ENCODE measurements around the gene GALNT17.

The GALNT17 gene

DNA sequence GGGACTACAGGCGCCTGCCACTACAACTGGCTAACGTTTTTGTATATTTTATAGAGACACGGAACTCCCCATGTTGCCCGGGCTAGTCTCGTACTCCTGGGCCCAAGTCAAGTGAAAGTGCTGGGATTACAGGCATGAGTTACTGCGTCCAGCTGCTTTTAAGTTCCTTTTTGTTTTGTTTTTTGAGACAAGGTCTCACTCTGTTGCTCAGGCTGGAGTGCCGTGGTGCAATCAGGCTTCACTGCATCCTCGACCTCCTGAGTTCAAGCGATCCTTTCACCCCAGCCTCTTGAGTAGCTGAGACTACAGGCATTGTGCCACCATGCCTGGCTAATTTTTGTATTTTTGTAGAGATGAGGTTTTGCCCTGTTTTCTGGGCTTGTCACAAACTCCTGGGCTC lies 155.0 kb downstream of the GALNT17 start:
- no peak for DNase-seq

DNA sequence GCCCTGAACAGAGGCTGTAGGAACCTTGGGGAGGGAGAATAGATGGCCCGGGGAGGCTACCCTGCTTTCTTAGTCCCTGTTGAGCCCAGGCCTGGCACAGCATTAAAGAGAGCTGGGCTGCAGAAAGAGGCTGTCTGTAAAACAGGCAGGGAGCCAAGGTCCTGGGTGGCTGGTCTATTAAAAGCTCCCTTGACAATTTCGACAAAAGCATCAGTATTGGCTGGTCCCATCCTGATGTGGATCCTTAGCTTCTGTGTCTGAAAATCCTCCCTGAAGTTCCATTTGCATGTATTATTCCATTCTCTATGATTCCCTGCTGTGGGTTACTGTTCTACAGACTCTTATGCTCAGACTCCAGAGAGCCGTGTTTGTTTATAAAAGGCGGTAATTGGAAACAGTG lies 158.5 kb downstream of the GALNT17 start:
- no peak for DNase-seq

DNA sequence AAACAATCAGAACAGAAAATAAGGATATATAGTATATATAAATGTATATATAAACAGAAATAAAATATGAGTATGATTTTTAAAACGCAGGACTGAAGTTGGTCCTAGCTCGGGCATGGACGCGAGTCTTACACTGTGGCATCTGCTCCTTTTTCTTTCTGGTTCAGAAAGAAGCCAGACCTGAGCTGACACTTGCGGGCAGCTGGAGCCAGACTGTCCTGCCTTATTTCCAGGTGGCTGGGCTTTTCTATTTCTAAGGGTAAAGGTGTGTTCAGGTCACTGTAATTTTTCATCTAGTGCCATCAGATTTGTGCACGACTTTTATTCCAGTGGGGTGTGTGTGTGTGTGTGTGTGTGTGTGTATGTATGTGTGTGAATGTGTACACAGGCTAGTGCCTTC lies 166.4 kb downstream of the GALNT17 start:
- DNase-seq: no peak

DNA sequence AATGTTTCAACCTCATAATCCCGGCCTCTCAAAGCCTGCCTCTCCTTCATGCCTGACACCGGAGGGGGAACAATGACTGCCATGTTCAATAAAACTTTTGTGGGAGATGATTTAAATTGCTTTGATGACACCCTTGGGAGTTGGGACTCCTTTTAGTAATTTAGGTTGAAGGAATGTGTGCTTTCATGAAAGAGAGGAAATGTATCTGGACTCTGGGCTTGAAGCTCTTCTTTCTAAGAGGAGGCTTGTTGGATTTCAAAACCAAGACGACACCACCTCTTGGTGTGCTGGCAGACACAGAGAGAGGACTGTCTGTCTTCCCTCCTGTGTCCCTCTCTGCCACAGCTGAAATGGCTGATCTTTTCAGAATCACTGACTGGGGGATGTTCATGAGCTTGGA lies 168.1 kb downstream of the GALNT17 start:
- DNase-seq: no peak

DNA sequence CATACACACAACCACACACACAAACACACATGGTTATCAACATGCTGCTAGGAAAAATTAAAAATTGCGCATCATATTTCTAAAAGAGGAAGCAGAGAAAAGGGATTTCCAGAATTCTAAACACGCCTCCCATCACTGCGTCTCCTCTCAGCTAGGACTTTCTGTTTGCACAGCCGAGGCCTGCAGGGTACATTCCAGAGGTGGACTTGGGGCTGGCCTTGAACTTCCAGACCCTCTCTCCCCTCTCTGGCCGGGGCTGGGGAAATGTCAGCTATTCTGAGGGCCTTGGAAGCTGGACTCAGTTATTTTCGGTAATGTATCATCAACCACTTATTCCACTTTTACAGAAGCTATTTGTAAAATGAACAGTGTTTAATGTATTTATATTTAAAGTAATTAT lies 168.7 kb downstream of the GALNT17 start:
- no peak for DNase-seq

DNA sequence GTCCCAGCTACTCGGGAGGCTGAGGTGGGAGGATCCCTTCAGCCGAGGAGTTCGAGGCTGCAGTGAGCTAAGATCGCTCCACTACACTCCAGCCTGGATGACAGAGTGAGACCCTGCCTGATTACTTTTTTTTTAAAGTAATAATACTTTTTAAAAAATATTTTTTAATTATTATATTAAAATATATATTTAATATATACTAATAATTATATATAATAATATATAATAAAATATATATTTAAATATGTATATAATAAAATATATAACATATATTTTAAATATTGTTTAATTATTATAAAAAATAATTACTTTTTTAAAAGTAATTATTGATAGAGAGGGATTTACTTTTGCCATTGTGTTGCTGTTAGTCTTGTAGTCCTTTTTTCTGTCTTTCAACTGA lies 169.2 kb downstream of the GALNT17 start:
- no peak for DNase-seq

DNA sequence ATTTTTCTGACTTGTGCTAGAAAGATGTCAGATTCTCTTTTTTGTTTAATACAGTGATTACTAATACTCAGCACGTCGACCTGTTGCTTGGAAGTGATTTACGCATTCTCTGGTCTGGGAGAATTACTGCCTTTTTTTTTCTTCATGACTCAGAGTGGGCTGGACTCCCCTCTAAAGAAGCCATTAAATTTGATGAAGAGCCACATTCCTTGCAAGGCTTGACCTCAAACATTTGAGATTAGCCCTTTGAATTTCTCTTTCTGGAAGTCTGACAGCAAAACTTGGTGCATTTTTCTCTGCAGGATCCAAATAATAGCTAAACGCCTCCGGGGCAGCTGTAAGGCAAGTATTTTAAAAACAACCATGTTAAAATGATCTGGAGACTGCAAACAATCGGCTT lies 171.6 kb downstream of the GALNT17 start:
- DNase-seq: no peak

DNA sequence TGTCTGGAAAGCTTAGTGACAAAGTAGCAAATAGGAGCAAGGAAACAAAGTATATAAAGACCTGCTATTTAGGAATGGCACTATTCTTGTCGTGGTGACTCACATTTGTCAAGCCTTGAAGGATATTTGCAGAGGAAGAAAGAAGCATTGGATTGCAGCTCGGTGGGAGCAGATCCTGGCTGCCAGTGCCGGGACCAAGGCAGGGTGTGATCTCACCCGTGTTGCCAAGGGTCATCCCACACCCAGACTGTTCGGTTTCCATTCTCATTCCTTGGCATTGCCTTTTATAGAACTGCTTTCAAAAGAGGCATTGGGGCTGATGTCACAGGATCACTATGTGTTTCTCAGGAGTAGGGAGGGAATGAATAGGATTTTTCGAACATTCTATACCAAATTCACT lies 176.2 kb downstream of the GALNT17 start:
- no peak for DNase-seq

DNA sequence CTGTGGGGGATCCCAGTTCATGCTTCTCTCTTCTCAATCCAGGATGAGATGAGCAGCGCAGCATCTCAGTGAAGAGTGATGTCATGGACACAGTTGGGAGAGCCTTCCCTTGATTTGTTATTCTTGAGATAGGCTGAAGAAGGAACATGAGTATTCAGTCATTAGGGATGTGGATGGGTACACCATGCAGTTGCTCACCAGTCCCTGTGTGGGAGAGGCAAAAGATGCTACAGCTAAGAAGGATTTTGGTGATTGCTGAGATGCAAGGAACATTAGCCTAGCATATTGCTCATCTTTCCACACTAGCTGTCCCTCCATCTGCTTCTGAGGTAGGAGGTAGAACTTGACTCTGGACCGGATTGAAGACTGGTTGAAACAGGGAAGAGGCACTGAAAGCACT lies 179.6 kb downstream of the GALNT17 start:
- DNase-seq: no peak

DNA sequence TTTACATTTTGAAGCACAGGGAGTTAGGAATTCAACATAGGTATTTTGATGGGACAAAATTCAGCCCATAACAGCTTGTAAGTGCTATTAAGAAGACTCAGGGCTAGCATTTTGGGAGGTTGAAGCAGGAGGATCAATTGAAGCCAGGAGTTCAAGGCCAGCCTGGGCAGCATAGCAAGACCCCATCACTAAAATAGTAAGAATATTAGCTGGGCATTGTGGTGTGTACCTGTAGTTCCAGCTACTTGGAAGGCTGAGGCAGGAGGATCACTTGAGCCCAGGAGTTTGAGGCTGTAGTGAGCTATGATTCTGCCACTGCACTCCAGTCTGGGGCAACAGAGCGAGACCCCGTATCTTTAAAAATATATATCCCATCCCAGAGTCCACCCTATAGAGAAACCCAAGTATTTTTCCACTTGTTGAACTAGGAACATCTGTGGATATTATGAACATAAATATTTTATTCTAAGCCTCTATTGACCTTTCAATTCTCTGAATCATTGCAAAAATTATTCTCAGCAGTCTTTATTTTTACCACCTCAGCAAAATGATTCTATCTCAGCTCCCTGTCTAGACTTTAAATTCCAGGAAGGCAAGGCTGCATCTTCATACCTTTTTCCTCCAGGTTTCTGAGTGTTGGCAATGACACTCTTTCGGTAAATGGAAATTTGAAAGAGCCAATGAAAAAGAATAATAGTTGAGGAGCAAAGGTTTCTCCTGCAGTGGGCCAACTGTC lies 181.0 kb downstream of the GALNT17 start:
- no peak for DNase-seq

DNA sequence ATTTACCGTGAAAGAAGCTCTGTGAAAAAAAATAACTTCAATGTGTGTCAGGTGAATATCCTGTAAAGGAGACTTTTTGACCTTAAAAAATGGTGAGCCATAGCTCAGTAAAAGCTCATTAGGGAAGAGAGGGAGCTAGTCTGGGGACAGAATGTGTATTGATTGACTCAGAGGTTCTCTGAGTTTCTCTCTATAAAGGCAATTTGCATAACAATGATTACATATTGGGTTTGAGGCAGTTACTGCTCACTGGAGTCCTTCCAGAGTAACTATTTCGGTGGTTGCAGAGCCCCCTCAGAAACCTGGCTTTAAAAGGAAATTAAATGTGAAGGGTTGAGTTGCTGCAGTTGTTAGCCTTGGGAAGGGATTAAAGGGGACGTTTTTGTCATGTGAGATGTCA lies 181.6 kb downstream of the GALNT17 start:
- DNase-seq: no peak

DNA sequence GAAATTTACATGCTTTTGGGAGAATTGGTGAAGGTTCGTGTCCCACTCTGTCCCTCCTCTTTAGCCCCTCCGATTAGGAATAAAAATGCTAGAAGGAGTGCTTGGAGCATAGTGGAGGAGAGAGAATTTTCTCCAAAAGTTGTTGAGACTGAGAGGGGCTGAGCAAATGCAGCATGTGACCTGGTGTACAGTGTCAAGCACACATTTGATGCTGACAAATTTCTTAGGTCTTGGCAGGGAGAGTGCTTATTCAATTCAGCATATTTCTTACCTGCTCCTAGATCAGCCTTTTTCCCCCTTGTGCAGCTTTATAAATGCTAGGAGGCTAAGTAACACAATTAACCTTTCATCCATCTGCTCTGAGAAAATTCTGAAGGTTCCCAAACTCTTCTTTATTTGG lies 189.0 kb downstream of the GALNT17 start:
- DNase-seq: no peak

DNA sequence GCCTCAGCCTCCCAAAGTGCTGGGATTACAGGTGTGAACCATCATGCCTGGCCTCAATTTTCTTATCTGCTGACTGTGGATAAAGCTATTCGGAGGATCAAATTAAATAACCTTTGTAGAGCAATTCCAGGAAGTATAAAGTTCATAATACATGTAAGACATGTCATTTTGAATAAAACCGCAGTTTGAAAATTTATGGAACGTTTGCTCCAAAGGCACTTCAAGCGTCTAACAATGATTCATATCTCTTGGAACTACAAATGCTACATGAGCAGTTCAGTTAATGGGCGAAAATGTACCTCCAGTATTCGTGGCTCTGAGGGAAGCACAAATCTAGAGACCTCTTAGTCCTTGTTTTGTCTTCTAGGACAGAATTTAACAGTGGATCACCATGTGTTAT lies 190.3 kb downstream of the GALNT17 start:
- DNase-seq: no peak

DNA sequence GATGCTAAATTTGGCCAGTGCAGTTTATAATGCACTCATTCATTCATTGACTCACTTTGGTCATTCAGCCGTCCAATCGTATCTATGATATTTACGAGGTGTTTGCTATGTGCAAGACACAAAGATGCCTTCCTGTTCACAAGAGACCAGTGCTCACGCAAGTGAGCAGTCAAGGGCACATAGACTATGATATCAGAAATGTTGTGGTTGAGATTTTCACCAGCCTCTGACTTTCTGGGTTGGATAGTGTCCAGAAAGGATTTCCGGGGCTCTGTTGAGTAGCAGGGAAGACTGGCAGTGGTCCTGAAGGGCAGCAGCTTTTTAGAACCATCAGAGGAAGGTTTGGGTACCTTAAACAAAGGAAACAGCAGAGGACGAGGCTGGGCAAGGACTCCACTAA lies 191.8 kb downstream of the GALNT17 start:
- DNase-seq: no peak

DNA sequence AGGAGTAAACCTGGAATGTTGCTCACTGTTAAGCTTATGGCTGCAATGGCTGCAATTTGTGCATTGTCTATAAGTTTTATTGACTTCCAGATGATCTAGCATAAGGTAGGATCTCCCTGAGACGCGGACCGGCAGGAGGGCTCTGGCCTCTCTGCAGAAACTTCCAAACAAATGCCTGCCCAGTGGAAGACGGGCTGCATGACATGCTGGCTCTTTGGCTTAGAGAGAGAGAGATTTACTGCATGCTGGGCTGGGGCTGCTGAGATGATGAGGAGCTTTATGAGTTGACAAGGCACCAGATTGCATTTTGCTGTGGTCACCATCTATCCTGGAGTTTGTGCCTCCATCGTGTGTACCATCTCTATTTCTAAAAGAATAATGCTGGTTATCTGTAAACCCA lies 193.2 kb downstream of the GALNT17 start:
- no peak for DNase-seq

DNA sequence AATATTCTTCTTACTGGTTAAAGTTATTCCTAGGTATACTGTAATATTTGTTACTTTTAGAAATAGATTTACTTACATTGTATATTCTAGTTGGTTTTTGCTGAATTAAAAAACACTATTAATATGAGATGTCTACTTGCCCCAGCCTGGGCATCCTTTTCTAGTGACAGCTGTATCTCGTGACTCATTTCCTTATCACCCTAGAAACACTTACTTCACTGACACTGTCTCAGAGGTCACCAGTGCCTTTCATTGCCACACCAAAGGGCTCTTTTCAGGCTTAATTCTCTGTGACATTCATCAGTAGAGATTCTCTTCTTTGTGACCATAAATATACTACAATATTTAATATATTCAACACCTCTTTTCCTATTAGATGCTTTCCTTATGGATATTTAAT lies 194.7 kb downstream of the GALNT17 start:
- no peak for DNase-seq

DNA sequence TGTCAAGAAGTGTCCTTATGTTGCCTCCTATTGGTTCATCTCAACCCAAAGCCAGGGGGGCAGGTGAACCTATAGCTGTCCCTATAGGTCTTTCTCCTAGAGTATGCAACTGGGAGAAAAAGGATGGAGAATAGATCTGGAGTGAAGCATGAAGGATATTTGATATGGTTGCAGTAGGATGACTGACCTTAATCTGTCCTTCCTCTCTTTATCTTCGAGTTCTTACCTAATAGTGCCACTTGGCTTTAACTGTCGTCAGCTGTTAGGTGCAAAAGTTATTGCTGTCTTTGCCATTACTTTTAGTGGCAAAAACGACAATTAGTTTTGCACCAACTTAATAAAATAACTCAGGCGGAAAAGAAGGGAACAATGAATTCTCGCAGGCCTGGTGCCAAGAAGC lies 196.0 kb downstream of the GALNT17 start:
- DNase-seq: no peak

DNA sequence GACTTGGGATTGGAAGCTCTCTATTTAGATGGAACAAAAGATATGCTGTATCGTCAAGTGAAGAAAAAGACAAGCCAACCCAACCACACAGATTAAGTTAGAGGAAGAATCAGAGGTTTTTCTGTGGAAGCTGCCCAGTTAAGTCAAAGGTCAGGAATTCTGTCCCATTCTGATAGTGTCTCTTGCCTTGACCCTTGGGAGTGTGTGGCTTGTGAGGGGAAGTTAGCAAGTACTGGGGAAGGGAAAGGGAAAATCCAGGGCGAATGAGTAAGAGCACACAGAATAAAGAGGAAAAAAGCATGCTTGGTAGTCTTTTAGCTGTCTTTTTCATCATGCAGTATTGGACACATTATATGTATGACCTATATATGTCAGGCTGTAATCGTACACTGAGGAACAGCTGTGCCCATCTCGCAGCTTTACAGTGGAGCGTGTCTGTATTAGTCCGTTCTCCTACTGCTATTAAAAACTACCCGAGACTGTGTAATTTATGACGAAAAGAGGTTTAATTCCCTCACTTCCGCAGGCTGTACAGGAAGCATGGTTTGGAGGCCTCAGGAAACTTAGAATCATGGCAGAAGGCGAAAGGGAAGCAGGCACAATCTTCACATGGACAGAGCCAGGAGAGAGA lies 197.2 kb downstream of the GALNT17 start:
- no peak for DNase-seq

DNA sequence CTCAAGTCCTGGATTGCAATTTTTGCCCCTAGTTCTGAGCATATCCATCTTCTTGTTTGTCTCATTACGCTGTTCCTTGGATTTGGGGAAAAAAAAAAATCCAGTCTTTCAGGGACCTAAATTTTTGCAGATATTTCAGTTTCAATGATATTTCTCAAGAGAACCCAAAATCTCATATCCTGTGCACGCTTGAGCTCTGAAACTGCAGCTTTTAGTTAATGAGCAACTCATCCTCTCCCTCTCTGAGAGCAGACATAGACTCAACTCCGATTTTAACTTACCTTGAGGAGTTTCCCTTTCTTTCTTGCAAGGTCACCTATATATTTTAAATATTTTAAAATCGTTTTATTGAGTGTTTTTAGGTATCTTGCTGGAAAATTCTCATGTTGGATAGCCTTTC lies 200.3 kb downstream of the GALNT17 start:
- DNase-seq: no peak

DNA sequence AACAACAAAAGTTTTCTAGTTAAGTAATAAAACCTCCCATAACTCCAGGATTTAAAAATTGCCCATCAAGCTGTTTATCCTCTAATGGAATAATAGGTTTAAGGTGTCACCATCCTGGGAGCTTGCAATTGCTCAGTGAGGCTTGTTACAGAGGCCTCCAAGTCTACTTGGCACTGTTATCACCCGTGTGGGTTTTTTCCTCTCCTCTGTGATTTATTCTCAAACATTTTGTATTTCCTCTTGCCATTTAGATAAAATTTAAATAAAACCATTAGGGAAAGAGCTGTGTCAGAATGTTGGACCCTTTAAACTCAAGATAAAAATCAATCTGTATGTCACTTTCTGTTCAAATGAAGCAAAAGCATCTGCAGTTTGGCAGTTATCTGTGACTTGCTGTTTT lies 202.6 kb downstream of the GALNT17 start:
- no peak for DNase-seq

DNA sequence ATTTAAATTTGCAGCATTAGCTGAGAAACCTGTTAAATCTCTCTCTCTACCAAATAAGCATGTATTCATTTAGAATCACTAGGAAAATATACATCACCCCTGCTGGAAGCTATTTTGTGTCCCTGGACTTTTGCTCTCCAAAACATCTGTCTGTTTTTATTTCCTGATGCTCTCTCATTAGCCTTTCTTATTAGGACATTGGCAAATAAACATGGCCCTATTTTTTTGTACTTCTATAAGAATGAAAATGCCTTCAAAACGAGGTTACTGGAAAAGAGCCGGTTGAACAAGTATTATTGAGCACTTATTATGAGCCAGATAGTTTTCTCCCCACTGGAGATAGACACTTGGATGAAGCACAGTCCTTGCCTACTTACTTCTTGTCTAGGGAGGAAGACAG lies 206.9 kb downstream of the GALNT17 start:
- DNase-seq: no peak

DNA sequence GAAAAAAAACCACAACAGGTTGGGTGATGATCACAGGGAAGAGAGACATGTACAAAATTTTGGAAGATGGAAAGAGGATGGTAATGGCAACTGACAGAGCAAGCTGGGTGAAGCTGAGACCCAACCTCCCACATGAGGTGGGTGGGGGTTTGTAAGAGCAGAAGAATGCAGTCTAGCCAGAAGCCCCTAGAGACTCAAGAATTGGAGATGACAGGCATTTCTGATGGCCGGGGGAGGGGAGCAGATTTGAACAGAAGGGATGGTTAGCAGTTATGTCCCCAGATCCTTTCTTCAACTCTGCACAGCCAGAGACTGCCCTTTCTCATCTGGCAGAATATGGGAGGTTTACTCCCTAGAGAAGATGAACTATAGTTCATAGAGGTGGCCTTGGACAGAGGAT lies 208.0 kb downstream of the GALNT17 start:
- no peak for DNase-seq

DNA sequence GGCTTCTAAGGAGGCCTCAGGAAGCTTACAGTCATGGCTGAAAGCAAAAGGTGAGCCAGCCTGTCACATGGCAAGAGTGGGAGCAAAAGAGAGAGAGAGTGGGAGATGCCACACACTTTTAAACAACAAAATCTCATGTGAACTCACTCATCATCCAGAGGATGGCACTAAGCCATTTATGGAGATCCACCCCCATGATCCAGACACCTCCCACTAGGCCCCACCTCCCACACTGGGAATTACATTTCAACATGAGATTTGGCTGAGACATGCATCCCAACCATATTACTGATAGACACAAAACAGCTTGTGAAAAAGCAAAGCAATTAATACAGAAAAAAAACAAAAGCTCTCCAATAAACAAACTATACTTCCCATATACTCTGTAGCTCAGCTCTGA lies 210.3 kb downstream of the GALNT17 start:
- DNase-seq: no peak

DNA sequence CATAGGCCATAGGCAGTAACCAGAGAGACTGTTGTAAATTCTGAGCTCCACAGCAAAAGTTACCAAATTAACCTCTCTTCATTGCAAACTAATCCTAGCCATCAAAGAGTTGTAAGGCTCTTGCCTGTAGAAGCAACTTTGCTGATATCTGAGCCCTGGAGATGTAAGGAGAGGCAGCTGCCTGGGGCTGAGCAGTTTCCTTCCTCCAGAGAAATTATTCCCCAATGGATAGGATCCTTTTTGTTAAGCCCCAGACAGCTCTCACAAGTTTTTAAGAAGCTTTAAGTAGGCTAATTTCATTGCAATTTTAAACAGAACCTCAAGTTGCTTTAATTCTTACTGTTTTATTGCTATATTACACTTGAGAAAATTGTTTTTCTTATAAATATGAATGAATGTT lies 211.1 kb downstream of the GALNT17 start:
- no peak for DNase-seq

DNA sequence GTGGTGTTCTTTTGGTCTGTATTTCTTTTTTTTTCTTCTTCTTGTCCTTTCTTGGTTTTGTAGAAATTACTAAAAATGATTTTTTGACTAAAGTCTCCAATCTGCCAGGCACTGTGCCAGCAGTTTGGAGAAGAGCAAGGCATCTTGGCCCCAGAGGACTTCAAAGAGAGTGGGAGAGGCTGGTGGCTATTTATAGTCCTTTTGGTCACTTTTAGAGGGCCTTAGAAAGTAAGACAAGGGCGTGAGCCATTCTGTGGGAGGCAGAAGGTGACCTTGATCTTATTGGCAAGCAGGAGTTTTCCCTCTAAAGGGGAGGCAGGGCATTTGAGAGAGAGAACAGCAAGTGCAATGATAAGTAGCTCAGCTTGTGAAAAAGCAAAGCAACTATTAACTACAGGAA lies 211.9 kb downstream of the GALNT17 start:
- no peak for DNase-seq
